Measurements from ENCODE around the gene USP2.

DNA sequence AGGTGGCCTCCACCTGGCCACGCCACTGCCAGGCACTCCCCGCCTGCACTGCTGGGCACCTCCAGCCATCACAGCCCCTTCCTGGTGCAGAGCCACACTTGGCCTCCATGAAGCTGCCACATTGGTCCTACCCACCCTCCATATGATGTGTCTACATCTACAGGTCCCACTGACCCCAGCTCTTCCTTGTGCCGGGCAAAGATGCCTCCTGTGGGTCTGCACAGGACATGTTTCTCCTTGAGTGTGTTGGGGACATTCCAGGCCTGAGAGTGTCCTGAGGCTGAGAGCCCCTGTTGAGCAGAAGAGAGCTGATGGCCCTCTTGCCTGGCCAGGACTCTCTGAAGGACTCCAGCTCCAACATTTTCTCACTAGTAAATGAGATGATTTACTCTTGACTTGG, 34.0 kb upstream of the USP2 start:
- TF ChIP-seq, protein P1, sequence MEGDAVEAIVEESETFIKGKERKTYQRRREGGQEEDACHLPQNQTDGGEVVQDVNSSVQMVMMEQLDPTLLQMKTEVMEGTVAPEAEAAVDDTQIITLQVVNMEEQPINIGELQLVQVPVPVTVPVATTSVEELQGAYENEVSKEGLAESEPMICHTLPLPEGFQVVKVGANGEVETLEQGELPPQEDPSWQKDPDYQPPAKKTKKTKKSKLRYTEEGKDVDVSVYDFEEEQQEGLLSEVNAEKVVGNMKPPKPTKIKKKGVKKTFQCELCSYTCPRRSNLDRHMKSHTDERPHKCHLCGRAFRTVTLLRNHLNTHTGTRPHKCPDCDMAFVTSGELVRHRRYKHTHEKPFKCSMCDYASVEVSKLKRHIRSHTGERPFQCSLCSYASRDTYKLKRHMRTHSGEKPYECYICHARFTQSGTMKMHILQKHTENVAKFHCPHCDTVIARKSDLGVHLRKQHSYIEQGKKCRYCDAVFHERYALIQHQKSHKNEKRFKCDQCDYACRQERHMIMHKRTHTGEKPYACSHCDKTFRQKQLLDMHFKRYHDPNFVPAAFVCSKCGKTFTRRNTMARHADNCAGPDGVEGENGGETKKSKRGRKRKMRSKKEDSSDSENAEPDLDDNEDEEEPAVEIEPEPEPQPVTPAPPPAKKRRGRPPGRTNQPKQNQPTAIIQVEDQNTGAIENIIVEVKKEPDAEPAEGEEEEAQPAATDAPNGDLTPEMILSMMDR (IDR thresholded peaks at IDR 0.05; ENCODE audit: low read length), result no peak
- TF ChIP-seq EZH2phosphoT487 (IDR thresholded peaks at IDR 0.05; ENCODE audit: low read length) (no peak), EZH2 (optimal IDR thresholded peaks at IDR 0.05; ENCODE audit: low read depth, low read length) (no peak)
